Thyroid gland (tissue), 4 donors: ENCODE results near the gene FCER2.

Experiments
- CTCF ChIP-seq, 6 experiments: fragments of 200-600 bp in 3 of 6; fragments of 450-650 bp in 3 of 6; sonication (generic) in 3 of 6; IDR thresholded peaks; one replicate each; pipeline ENCODE4 v1.5.1; 2016 to 2019; ENCODE audit warnings: antibody characterized with exemption in 6 of 6, mild to moderate bottlenecking in 2 of 6, inconsistent platforms in 1 of 6, moderate library complexity in 1 of 6
- POLR2A ChIP-seq, 2 donors: fragments of 450-650 bp; IDR thresholded peaks; one replicate each; pipeline ENCODE4 v1.6.1; 2017; ENCODE audit warnings: antibody characterized with exemption in 2 of 2, mild to moderate bottlenecking in 2 of 2, moderate library complexity in 1 of 2

GRCh38 chr19:7661744-7662538 is 40.0 kb downstream of the FCER2 start:
- no peak for TF ChIP-seq CTCF (IDR thresholded peaks at IDR 0.05)
- no peak for TF ChIP-seq POLR2A (IDR thresholded peaks at IDR 0.05)
